Kidney epithelial cell (primary cell): Measurements from ENCODE around the gene MAN1A1. TPM values are rescaled to one million over a fixed set of nuclear protein-coding genes. Genes with fewer than 3 reads are reported as not detected.

ENCODE experiments used
- DNase-seq: peaks from one replicate; pipeline ENCODE4 v3.0.0-alpha.2; 2010; ENCODE audit warnings: low read depth
- H3K27me3 ChIP-seq: 2 replicates; pipeline ENCODE4 v1.6.0; 2011; ENCODE audit warnings: low read length; ENCODE audit not compliant: control insufficient read depth, insufficient read depth
- H3K36me3 ChIP-seq: 2 replicates; pipeline ENCODE4 v1.5.1; 2011; ENCODE audit warnings: low read length; ENCODE audit not compliant: control insufficient read depth, insufficient read depth
- H3K4me3 ChIP-seq: 2 replicates; pipeline ENCODE4 v1.5.1; 2011; ENCODE audit warnings: low read depth, mild to moderate bottlenecking, control low read depth, low read length
- CTCF ChIP-seq: IDR thresholded peaks from 2 replicates; pipeline ENCODE4 v1.5.1; 2011; ENCODE audit warnings: mild to moderate bottlenecking, moderate library complexity, low read length, control low read depth, inconsistent platforms; ENCODE audit not compliant: insufficient read depth, poor library complexity, severe bottlenecking
- total RNA-seq: library from RNA; depleted of rRNA; stranded (reverse); fragments of >200 nt; gene quantifications from 2 replicates; pipeline ENCODE4 v1.2.3, GENCODE V29; 2015

The MAN1A1 gene
- total RNA-seq, 1 donor from 2014 or later = 15.0 TPM

DNA sequence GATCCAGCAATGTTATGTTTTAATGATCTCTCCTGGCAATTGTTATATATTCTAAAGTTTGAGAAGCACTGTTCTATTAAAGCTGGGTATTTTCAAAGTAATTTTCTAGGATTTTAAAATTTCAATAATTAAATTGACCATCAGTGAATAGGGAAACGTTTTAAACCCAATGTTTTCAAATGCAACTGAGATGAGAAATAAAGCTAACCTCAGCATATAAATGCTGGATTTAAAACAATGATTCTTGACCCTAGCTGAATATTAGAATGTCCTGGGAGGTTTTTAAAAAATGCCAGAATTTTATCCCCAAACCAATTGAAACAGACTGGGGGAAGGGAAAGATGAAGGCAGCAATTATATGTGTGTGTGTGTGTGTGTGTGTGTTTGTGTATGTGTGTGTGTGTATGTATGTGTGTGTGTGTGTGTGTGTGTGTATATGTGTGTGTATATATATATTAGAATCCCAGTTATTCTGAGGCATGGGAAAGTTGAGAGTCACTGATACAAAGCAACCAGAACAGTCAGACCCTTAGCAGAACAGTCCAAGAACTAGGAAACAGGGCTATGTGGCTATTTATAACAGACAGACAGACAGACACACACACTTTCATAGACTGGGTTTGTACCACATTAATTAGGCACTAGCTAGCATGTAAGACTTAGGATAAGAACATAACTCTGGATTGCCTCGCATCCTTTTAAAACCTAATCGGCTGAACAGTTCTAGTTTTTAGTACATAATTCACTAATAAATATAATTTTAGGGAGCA lies 107.8 kb downstream of the MAN1A1 start:
- TF ChIP-seq CTCF = no peak
- H3K36me3 ChIP-seq = no peaks in the 10 kb centered on the region
- DNase-seq = no peak
- no peaks in the 10 kb centered on the region for H3K27me3 ChIP-seq
- no peak overlapping the region for H3K4me3 ChIP-seq

DNA sequence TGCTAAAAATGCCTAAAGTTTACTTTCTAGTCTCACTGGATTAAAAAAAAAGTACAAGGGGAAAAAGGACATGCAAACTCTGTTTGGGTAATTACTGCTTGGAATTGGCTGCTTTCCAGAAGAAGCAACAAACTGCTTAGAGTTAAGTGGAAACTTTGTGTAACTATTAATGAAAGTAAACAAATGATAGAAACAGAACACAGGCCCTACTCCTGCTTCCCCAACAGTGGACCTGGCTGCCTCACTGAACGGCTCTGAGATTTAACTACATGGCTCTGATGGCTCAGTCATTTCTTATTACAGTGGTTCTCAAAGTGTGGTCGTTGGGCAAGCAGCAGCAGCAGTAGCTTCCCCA lies 108.5 kb downstream of the MAN1A1 start:
- no peaks in the 10 kb centered on the region for H3K27me3 ChIP-seq
- H3K4me3 ChIP-seq = no peak overlapping the region
- H3K36me3 ChIP-seq = no peaks in the 10 kb centered on the region
- no peak for DNase-seq
- TF ChIP-seq CTCF = no peak

GRCh38 chr6:119240257-119241110 lies 109.1 kb downstream of the MAN1A1 start:
- Histone ChIP-seq H3K27me3 (no peaks in the 10 kb centered on the region), H3K4me3 (no peak overlapping the region), H3K36me3 (no peaks in the 10 kb centered on the region)
- no peak for TF ChIP-seq CTCF
- peak; percentile 25 for DNase-seq

- Histone ChIP-seq H3K4me3 (no peak overlapping the region), H3K36me3 (no peaks in the 10 kb centered on the region), H3K27me3 (no peaks in the 10 kb centered on the region)
- TF ChIP-seq CTCF = no peak
- no peak for DNase-seq
Observed at GRCh38 chr6:119237177-119237715, 112.3 kb downstream of the MAN1A1 start.

GRCh38 chr6:119234941-119235340 lies 114.6 kb downstream of the MAN1A1 start:
- no peaks in the 10 kb centered on the region for H3K27me3 ChIP-seq
- no peak for DNase-seq
- TF ChIP-seq CTCF = no peak
- H3K36me3 ChIP-seq = no peaks in the 10 kb centered on the region
- H3K4me3 ChIP-seq = no peak overlapping the region
